Measurements from ENCODE around the gene VASH2. TPM values are rescaled to one million over a fixed set of nuclear protein-coding genes. Genes with fewer than 3 reads are reported as not detected.

Gene VASH2
- total and polyA plus RNA-seq, 2 of the 8 experiments (the other 6 are each of a cell fraction or from before 2014, with no cell fraction given), result 44.0 to 187 TPM

GRCh38 chr1:212964102-212964501 lies 13.8 kb downstream of the VASH2 start:
- Histone ChIP-seq H3K4me2 (ENCODE audit: insufficient read depth in 1 of 2, low read depth in 2 of 2, low read length in 2 of 2) (no peak overlapping the region), H2BK12ac (ENCODE audit: low read depth, low read length) (no peak overlapping the region), H4K8ac (ENCODE audit: extremely low read depth, insufficient read depth, low read length) (no peak overlapping the region), H2AFZ (ENCODE audit: low read length) (no peak overlapping the region), H2BK15ac (ENCODE audit: low read length) (no peak overlapping the region), H3K36me3 (ENCODE audit: control insufficient read depth in 2 of 4, insufficient read depth in 4 of 4, low read length in 3 of 4) (peaks cover 46 to 97% (median 81%) of the 10 kb centered on the region in 4 experiments), H3K9ac (replicated peaks in 1 of 4; ENCODE audit: extremely low read depth in 1 of 4, low read depth in 3 of 4, low read length in 3 of 4) (no peak overlapping the region), H3K23ac (ENCODE audit: insufficient read length) (no peak overlapping the region), H3K4ac (replicated peaks; ENCODE audit: insufficient read length, low read depth, low read length) (no peak overlapping the region), H3K4me1 (replicated peaks in 1 of 4; ENCODE audit: control insufficient read depth in 3 of 4, insufficient read depth in 4 of 4, low read length in 3 of 4) (peaks cover 0 to 20% (median 10%) of the 10 kb centered on the region in 4 experiments; a peak in 6 of 7 replicates), H2BK20ac (ENCODE audit: low read length) (no peak overlapping the region), H4K91ac (replicated peaks; ENCODE audit: insufficient read length, low read length) (no peak overlapping the region), H3K27me3 (replicated peaks in 1 of 4; ENCODE audit: control insufficient read depth in 3 of 4, extremely low read depth in 1 of 4, insufficient read depth in 3 of 4, low read length in 3 of 4) (no peaks in the 10 kb centered on the region), H3K23me2 (ENCODE audit: low read depth, low read length) (no peaks in the 10 kb centered on the region), H2BK5ac (ENCODE audit: low read depth, low read length) (no peak overlapping the region), H3K79me2 (ENCODE audit: control insufficient read depth in 1 of 2, insufficient read depth in 2 of 2, low read length in 2 of 2) (peaks cover 0 to 9% of the 10 kb centered on the region in 2 experiments; a peak in 1 of 4 replicates), H3K14ac (ENCODE audit: insufficient read length) (no peak overlapping the region), H3K27ac (ENCODE audit: low read depth, low read length) (no peak overlapping the region), H4K20me1 (replicated peaks in 1 of 2; ENCODE audit: control insufficient read depth in 1 of 2, insufficient read depth in 2 of 2, low read length in 2 of 2) (peaks cover 1 to 9% of the 10 kb centered on the region in 2 experiments), H3K79me1 (ENCODE audit: low read depth, low read length) (peaks cover 8% of the 10 kb centered on the region), H2BK120ac (replicated peaks; ENCODE audit: low read depth, low read length) (no peak overlapping the region), H3K56ac (replicated peaks; ENCODE audit: insufficient read length, low read depth, low read length) (no peak overlapping the region), H3K18ac (ENCODE audit: extremely low read depth, low read length) (no peak overlapping the region), H2AK5ac (ENCODE audit: low read depth, low read length) (no peak overlapping the region), H3K4me3 (ENCODE audit: extremely low read depth in 1 of 4, insufficient read depth in 2 of 4, low read depth in 3 of 4, low read length in 4 of 4) (no peak overlapping the region), H4K5ac (ENCODE audit: insufficient read length, low read depth, low read length) (no peak overlapping the region), H3K9me3 (ENCODE audit: insufficient read depth in 2 of 2, low read depth in 1 of 2, low read length in 1 of 2) (no peaks in the 10 kb centered on the region)
- ChIA-PET POLR2A (ENCODE audit: partially characterized antibody) (interaction anchor here (0.7 to 12.7 kb wide), 8 partner anchors 12 to 106 kb away, joined by 3 to 240 read pairs (median 14); partner anchors contain the start of genes FLVCR1 and VASH2), CTCF (ENCODE audit: partially characterized antibody) (interaction anchor here (0.7 to 4.6 kb wide), 6 partner anchors 10 to 214 kb away, joined by 3 to 41 read pairs (median 4); no protein-coding TSS in a partner anchor)
- FAIRE-seq (no peak), DNase-seq (ENCODE audit: low read depth in 1 of 2, low spot score in 2 of 2) (no peak)
- 85% methylated on average over 6 of the region's 6 CpGs; no CpG with 5 or more reads in 1 of the 2 experiments for WGBS, 2 experiments (ENCODE audit: extremely low coverage in 1 of 2, insufficient coverage in 1 of 2, insufficient read length in 1 of 2, insufficient replicate concordance in 2 of 2, low coverage in 1 of 2, low lambda C conversion rate in 2 of 2, missing lambda C conversion rate in 1 of 2)
- TF ChIP-seq POLR2AphosphoS5 (IDR thresholded peaks at IDR 0.05; ENCODE audit: low read depth, low read length) (peak; percentile 51; the same call in 1 of the 2 replicates), RAD21 (IDR thresholded peaks at IDR 0.05 in 1 of 2, conservative IDR thresholded peaks at IDR 0.05 in 1 of 2; ENCODE audit: low read depth in 2 of 2, low read length in 2 of 2) (no peak), CTCF (IDR thresholded peaks at IDR 0.05; ENCODE audit: control extremely low read depth in 1 of 3, insufficient read depth in 1 of 3, low read depth in 1 of 3, low read length in 3 of 3) (no peak), KDM1A (IDR thresholded peaks at IDR 0.05; ENCODE audit: borderline replicate concordance, low read length) (no peak), ASH2L (IDR thresholded peaks at IDR 0.05; ENCODE audit: low read length) (no peak), CREB1 (IDR thresholded peaks at IDR 0.05) (no peak), E2F6 (IDR thresholded peaks at IDR 0.05) (no peak), SIN3A (conservative IDR thresholded peaks at IDR 0.05 in 1 of 2, IDR thresholded peaks at IDR 0.05 in 1 of 2; ENCODE audit: low read depth in 1 of 2, low read length in 2 of 2) (no peak)
